Measurements from ENCODE around the gene CCDC167.

CCDC167 gene

GRCh38 chr6:37535428-37535758, 35.7 kb upstream of the CCDC167 start:
- H3K4me3 ChIP-seq (replicated peaks; ENCODE audit: low read depth, low read length), result no peak overlapping the region
- no peak for TF ChIP-seq CTCF (IDR thresholded peaks at IDR 0.05; ENCODE audit: insufficient read depth, low read length, poor library complexity, severe bottlenecking)
- H3K36me3 ChIP-seq (ENCODE audit: control insufficient read depth, insufficient read depth, low read length), result no peaks in the 10 kb centered on the region
- H3K27me3 ChIP-seq (replicated peaks; ENCODE audit: control insufficient read depth, insufficient read depth, low read length), result no peaks in the 10 kb centered on the region
- no peak for DNase-seq (ENCODE audit: extremely low read depth, insufficient read length)

GRCh38 chr6:37534893-37535292, 35.2 kb upstream of the CCDC167 start:
- H3K4me3 ChIP-seq (replicated peaks; ENCODE audit: low read depth, low read length), result no peak overlapping the region
- no peaks in the 10 kb centered on the region for H3K27me3 ChIP-seq (replicated peaks; ENCODE audit: control insufficient read depth, insufficient read depth, low read length)
- no peak for TF ChIP-seq CTCF (IDR thresholded peaks at IDR 0.05; ENCODE audit: insufficient read depth, low read length, poor library complexity, severe bottlenecking)
- no peak for DNase-seq (ENCODE audit: extremely low read depth, insufficient read length)
- H3K36me3 ChIP-seq (ENCODE audit: control insufficient read depth, insufficient read depth, low read length), result no peaks in the 10 kb centered on the region

GRCh38 chr6:37532122-37532521, 32.4 kb upstream of the CCDC167 start:
- TF ChIP-seq CTCF (IDR thresholded peaks at IDR 0.05; ENCODE audit: insufficient read depth, low read length, poor library complexity, severe bottlenecking), result no peak
- no peaks in the 10 kb centered on the region for H3K27me3 ChIP-seq (replicated peaks; ENCODE audit: control insufficient read depth, insufficient read depth, low read length)
- H3K36me3 ChIP-seq (ENCODE audit: control insufficient read depth, insufficient read depth, low read length), result no peaks in the 10 kb centered on the region
- no peak overlapping the region for H3K4me3 ChIP-seq (replicated peaks; ENCODE audit: low read depth, low read length)
- no peak for DNase-seq (ENCODE audit: extremely low read depth, insufficient read length)

GRCh38 chr6:37531437-37532036, 31.8 kb upstream of the CCDC167 start:
- no peak for TF ChIP-seq CTCF (IDR thresholded peaks at IDR 0.05; ENCODE audit: insufficient read depth, low read length, poor library complexity, severe bottlenecking)
- Histone ChIP-seq H3K4me3 (replicated peaks; ENCODE audit: low read depth, low read length) (no peak overlapping the region), H3K36me3 (ENCODE audit: control insufficient read depth, insufficient read depth, low read length) (no peaks in the 10 kb centered on the region), H3K27me3 (replicated peaks; ENCODE audit: control insufficient read depth, insufficient read depth, low read length) (no peaks in the 10 kb centered on the region)
- DNase-seq (ENCODE audit: extremely low read depth, insufficient read length), result no peak

GRCh38 chr6:37531026-37531425, 31.3 kb upstream of the CCDC167 start:
- TF ChIP-seq CTCF (IDR thresholded peaks at IDR 0.05; ENCODE audit: insufficient read depth, low read length, poor library complexity, severe bottlenecking), result no peak
- Histone ChIP-seq H3K4me3 (replicated peaks; ENCODE audit: low read depth, low read length) (no peak overlapping the region), H3K27me3 (replicated peaks; ENCODE audit: control insufficient read depth, insufficient read depth, low read length) (no peaks in the 10 kb centered on the region), H3K36me3 (ENCODE audit: control insufficient read depth, insufficient read depth, low read length) (no peaks in the 10 kb centered on the region)
- DNase-seq (ENCODE audit: extremely low read depth, insufficient read length), result no peak

GRCh38 chr6:37530297-37530696, 30.6 kb upstream of the CCDC167 start:
- no peak for TF ChIP-seq CTCF (IDR thresholded peaks at IDR 0.05; ENCODE audit: insufficient read depth, low read length, poor library complexity, severe bottlenecking)
- Histone ChIP-seq H3K4me3 (replicated peaks; ENCODE audit: low read depth, low read length) (no peak overlapping the region), H3K27me3 (replicated peaks; ENCODE audit: control insufficient read depth, insufficient read depth, low read length) (no peaks in the 10 kb centered on the region), H3K36me3 (ENCODE audit: control insufficient read depth, insufficient read depth, low read length) (no peaks in the 10 kb centered on the region)
- no peak for DNase-seq (ENCODE audit: extremely low read depth, insufficient read length)
